Stimulated activated naive CD4-positive, alpha-beta T cell (primary cell): ENCODE data around the gene TPRN.

ENCODE experiments used
- DNase-seq, 6 experiments: peaks; one replicate each; lab custom pipeline; 2025; lab: John Stamatoyannopoulos, UW

The TPRN gene

DNA sequence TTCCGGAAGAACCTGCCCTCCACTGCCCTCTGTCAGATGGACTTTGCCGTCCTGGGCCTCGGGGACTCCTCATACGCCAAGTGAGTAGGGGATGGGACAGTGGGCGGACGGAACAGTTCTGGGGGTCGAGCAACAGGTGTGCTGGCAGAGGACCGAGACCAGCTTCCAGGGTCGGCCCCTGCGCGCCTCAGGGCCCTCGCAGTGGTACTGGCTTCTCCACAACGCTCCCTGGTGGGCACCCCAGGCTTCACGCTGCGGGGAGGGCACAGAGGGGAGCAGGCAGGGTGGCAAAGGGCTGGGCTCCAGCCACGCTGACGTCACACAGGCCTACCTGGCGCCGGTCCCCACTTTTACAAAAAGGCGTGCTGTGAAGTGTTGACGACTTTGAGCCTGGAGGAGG, 12.0 kb upstream of the TPRN start:
- no peak for DNase-seq

- no peak for DNase-seq
These were observed 11.0 kb upstream of the TPRN start for GRCh38 chr9:137211532-137211931.

DNA sequence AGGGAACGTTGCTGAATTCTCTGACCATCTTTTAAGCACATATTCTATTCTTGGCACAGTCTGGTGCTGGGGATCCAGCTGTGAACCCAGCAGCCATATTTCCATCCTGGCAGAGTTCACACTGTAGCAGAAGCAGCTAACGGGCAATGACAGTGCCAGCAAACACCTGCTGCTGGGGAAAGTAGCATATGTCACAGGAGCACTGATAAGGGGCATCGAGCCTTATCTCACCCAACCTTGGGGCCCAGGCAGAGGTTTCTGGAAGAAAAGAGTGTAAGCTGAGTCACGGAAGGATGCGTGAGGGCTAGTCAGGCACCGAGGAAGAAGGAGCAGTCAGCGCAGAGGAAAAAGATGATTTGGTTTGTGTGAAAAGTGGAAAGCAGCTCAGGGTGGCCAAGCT, 6.1 kb upstream of the TPRN start:
- DNase-seq, result no peak

GRCh38 chr9:137205126-137206069, 4.9 kb upstream of the TPRN start, which contains the start of the genes NDOR1 and TMEM203:
Gene NDOR1 (plus strand): TSS chr9:137205700. CDS start chr9:137205778, 78 bp downstream.
Gene TMEM203 (minus strand): TSS chr9:137205648. CDS start chr9:137205414, 234 bp downstream.
- peak; percentile 77 to 93 (median 90) for DNase-seq

GRCh38 chr9:137204731-137205125, 4.2 kb upstream of the TPRN start:
- DNase-seq, result no peak

GRCh38 chr9:137202966-137203365, 2.4 kb upstream of the TPRN start:
- DNase-seq, result no peak

- no peak for DNase-seq
These were observed 796 bp upstream of the TPRN start for GRCh38 chr9:137201205-137201868.

DNA sequence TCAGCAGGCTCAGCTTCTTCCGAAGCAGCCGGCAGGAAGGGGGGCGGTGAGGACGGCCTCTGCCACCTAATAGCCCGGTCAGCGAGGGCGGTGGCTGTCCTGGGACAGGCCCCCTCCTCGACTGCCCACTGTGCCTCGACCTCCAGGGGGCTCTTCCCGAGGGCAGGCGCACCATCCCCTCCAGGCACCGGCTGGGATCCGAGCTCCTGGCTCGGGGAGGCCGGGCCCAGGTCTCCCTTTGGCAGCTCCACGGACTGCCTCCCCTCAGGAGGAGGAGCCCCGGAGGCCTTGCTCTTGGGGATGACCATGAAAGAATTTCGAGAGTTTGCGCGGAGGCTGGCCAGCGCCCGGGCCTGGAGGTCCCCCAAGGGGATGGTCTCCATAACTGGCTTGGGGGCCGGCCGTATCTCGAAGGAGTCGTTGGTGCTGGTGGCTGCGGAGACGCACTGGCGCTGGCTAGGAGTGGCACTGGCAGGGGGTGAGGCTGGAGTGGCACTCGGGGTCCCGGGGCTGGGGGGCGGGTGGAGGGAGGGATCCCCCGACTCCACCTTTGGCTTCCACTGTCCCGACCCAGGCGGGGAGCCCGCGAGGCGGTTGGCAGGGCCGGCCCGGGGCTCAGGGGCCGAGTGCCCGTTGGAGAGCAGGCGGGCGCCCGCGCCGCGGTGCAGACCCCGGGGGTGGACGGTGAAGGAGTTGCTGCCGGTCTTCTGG, 975 bp downstream of the TPRN start:
- peak in 1 of 6 experiments; percentile 12 for DNase-seq

DNA sequence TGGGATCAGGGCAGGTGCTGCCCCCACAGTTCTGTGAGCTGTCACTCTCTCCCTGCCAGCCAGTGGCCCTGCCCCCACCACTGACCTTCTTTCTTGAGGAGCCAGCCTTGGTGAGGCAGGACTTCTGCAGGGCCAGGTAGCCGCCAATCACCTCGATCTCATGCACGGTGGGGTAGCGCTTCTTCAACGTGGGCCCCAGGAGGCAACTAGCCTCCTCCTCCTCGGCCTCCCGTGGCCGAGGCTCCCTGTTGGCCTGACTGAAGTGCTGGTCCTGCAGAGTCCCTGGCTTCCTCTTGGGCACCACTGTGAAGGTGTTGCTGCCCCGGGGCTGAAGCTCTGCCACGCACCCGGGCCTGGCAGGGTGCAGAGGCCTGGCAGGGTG, 1.6 kb downstream of the TPRN start:
- DNase-seq, result no peak

GRCh38 chr9:137198051-137198901, 2.3 kb downstream of the TPRN start:
- no peak for DNase-seq

- no peak for DNase-seq
These were observed 4.9 kb downstream of the TPRN start for GRCh38 chr9:137195525-137196220.

DNA sequence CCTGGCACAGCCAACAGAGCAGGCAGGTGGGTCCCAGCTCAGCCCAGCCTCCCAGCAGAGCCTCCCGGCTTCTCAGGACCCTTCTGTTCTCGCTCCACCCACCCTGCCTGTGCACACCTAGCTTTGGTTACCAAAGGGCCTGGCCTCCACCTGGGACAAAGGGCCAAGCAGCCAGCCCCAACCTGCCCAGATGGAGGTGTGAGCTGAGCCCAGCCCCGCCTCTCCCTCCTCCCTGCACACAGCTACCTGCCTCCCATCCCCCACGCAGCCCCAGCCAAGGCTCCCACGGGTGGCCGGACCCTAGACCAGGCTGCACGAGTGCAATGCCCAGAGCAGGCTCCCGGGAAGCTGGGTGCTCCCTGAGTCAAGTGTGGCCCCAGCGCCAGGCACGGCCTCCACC, 5.6 kb downstream of the TPRN start:
- DNase-seq, result no peak

- no peak for DNase-seq
These were observed 6.2 kb downstream of the TPRN start for GRCh38 chr9:137194388-137194787.

- no peak for DNase-seq
These were observed 6.8 kb downstream of the TPRN start for GRCh38 chr9:137193771-137194170.

DNA sequence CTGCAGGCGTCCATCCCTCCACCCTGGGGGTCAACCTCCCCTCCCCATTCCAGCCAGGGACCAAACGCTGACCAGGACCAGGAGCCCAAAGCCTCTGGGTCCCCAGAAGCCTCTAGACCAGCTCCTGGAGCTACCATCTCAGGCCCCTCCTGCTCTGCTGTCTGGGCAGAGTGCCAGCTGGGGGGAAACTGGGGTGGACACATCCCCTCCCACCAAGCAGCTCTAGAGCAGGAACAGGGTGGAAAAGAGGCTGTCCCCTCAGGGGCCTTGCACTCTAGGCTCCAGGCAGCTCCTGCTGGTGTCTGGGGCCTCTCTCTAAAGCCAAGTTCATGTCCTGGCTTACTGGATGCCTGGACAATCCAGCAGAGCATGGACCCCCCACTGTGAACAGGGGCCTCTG, 7.7 kb downstream of the TPRN start:
- no peak for DNase-seq

DNA sequence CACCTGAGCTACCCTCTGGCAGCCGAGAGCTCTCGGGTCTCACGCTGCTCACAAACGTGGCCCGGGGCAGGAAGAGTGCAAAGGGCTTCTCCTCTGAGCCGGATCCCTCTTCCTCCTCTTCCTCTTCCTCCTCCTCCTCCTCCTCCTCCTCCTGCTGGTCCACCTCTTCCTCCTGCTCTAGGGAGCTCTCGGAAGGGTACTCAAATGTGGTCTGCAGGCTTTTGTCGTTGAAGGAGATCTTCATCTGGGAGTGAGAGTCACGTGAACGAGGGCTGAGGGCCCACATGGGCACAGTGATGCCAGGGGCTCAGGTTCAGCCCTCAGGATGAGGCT, 8.1 kb downstream of the TPRN start:
- DNase-seq, result no peak

DNA sequence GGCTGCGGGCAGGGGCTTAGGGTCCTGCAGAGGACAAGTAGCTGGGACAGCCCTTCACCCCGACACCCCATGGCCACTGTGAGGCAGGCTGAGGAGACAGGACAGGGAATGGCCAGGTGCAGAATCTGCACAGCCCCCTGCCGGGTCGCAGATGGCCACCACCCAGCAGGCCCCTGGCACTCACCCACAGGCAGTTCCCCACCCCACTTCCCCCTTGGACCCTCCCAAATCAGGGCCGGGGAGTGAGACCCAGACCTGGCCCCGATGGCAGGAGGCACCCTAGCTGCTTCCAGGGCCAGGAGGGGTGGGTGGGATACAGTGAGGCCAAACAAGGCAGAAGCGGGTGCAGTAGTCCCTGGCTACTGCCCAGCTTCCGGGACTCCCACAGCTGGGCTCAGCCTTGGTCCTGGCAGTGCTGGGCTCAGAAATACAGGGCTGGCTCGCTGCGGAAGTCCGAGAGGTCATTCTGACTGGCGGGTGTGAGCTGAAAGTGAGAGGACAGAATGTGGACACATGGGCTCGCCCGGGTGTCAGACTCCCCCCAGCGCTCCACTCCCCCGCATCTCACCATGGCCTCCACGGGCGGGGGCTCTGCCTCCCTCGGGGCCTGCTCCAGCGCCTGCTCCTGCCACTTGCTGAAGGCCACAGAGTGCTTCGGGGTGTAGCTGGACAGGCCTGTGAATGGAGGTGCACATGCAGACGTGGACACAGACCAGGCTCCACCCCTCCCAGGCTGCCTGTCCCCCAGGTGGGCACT, 8.7 kb downstream of the TPRN start:
- no peak for DNase-seq

DNA sequence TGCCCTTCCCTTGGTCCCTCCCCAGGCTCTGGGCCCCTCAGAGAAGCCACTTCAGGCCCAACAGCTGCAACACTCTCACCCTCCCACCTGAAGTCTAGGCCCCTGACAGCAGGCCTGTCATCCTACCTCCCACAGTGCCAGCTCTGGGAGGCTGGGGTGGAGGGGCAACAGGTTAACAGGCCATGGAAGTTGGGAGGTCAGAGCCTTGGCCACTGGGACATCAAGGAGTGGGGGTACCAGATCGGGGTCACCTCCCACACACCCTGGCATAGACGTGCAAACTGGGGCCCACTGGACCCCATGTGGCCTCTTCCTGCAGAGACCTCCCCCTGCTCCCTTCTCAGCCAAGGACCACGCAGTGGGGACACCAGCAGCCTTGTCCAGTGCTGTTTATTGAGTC, 9.3 kb downstream of the TPRN start:
- DNase-seq, result no peak

GRCh38 chr9:137190315-137190856, 10.2 kb downstream of the TPRN start:
- no peak for DNase-seq
